OCI-LY7 (cell line): Measurements from ENCODE around the gene SUGP2.

ENCODE experiments used
- CTCF ChIP-seq: fragments of 200-600 bp; sonication (generic); conservative IDR thresholded peaks from 2 replicates; pipeline ENCODE4 v1.5.1; 2014; ENCODE audit warnings: mild to moderate bottlenecking, antibody characterized with exemption, low read length, moderate library complexity, mixed read lengths
- EZH2phosphoT487 ChIP-seq: fragments of 200-600 bp; sonication (generic); IDR thresholded peaks from 2 replicates; pipeline ENCODE4 v1.6.1; 2018; ENCODE audit warnings: low read depth, borderline replicate concordance, mild to moderate bottlenecking, mixed run types, antibody characterized with exemption, low read length, moderate library complexity, mixed read lengths

GRCh38 chr19:19025861-19026260 is 7.5 kb downstream of the SUGP2 start:
- no peak for TF ChIP-seq CTCF
- TF ChIP-seq EZH2phosphoT487: no peak
